Measurements from ENCODE around the gene RER1.

Gene RER1

DNA sequence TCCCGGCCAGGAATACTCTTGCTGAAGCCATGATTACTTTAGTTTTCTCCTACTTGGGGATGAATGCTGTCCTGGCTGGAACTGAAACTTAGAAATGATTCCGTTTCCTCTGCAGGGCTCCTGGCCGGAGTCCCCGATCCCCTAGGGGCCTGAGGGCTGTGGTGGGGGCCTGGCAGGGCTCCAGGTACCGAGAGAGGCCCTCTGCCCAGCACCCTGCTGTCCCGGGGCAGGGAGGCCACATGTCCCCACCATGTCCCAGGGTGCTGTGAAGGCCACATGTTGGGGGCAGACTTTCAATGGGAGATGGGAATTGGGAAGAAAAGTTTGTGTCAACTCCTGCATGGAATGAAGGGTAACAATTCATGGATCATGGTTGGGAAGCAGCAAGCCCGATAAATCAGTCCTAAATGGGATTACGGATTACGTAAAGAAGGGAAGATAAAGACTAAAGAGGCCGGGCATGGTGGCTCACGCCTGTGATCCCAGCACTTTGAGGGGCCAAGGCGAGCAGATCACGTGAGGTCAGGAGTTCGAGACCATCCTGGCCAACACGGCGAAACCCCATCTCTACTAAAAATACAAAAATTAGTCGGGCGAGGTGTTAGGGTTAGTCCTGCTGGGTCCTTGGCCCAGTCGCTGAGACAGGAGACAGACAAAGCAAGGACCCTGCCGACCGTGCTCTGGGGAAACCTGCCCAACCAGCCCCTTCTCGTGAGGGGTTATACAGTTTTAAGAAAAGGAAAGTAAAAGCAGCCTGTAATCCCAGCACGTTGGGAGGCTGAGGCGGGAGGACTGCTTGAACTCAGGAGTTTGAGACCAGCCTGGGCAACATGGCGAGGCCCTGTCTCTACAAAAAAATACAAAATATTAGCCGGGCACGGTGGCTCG, 37.8 kb upstream of the RER1 start:
- DNase-seq (ENCODE audit: low read depth in 2 of 2), result no peak

DNA sequence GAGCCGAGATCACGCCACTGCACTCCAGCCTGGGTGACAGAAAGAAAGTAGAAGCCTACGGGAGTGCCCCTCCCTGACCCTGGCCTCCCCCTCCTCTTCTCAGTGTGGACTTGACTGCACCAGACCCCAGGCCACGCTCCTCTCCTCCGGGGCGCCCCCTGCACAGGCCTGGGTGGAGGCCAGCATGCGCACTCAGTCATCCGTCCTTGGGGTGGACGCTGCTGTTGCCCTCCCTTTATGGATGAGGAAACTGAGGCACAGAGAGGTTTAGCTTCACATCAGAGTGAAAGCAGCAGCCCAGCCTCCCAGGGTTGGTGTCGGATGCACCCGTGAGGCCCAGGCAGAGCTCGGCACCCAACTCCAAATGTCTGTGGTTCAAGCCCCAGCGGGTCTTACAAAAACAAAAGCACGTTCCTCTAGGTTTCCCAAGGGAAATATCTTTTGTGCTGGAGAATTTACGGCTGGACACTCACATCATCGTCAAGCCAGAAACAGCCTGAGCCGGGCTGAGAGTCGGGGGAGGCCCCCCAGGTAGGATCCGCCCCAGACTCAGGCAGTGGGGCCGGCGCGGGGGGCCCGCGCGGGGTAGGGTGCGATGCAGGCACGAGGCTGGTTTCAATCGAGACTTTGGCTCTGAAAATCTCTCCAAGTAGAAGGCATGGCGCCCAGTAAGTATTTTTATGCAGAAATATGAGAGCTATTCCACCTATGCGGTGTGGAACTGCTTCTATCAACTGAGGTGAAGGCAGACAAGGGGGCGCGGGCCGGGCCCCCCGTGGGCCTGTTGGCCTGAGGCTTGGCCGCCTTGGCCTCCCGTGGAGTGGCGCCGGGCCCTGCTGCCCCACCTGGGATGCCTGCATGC, 36.9 kb upstream of the RER1 start:
- DNase-seq (ENCODE audit: low read depth in 2 of 2), result no peak

DNA sequence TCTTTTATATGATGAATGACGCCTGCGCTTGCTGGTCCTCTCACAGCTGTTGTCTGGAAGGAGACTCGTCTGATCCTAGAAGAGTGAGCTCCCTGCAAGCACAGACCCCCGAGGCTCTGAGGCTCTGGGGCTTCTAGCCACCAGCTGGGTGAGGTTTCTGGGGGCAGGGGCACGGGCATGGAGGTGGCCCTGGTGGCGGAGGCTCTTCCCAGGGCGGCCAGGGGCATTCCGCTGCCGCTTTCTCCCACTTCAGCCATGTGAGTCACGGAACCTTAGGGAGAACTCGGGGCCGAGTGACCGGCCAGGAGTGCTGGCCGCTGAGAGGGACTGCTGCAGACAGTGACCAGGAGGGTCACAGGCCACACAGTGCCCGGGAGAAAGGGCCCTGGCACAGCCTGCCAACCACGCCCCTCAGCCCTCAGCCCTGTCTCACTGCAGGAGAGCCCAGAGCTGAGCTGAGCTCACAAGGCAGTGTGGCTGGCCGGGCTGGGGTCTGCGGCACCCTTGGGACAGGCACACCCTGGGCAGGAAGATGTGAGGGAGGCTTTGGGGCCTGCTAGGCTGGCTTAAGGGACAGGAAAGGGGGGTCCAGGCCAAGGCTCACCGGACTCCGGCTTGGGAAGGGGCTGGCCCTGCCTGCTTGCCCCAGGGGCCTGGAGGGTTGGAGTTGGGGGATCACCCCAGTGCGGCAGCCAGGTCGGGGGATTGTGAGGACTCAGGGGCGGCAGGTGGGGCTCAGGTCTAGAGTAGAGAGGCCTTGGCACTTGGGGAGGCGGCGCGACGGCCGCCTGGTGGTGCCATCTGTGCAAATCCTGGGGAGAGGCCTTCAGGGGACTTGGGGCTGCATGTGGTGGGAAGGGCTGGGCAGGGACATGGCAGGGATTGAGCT, 36.0 kb upstream of the RER1 start:
- DNase-seq (ENCODE audit: low read depth in 2 of 2), result no peak

DNA sequence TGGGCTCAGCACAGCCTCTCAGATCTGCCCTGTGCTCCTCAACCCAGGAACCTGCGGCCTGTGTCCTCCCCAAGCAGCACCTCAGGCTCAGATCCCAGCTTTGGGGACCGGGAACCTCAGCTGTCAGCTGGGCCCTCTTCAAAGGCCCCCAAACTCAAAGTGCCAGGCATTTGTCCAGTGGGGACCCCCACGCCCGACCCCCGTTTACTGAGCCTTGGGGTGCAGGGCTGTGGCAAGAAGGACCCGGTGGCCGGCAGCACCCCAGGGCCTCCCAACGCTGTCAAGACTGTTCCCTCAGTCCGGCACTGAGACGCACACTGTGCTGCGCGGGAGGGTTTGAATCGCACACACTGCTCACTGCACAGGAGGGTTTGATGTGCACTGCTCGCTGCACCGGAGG, 35.2 kb upstream of the RER1 start:
- no peak for DNase-seq (ENCODE audit: low read depth in 2 of 2)

DNA sequence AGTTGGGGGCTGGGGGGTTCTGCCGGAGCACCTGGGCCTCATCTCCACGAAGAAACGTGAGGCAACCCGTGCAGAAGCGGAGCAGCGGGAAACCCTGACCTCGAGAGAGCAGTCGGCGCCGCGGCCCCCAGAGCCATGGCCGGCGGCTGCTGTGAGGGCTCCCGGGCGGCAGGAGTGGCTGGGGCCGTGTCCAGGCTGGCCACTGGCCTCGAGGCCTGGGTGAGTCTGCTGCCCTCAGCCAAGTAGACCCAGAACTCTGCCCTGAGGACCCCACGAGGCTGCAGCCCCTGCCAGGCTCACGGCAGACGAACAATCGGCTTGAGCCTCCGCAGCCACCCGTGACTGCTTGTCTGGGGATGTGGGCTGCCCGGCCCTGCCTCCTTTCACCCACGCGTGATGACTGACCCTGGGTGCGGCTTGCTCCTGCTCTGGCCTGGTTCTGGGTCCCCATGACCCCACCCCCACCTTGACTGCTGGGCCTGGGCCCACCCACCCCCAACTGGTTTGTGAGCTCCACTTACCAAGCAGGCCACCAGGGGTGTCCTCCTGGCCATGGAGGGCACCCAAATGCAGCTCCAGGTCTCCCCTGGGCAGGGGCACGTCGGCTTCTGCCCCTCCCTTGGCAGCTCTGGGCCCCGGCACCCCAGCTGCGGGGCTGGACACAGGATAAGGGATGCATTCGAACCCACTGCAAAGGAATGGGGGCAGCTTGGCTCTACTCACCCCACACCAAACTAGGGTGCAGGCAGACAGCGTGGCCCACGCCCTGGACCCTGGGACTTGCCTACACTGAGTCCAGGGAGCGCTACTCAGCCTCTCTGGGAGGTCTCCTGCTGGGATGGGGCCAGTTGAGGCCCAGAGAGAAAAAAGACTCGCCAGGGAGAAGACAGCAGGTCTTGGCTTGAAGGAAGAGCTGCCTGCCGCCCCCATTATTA, 34.5 kb upstream of the RER1 start:
- no peak for DNase-seq (ENCODE audit: low read depth in 2 of 2)

DNA sequence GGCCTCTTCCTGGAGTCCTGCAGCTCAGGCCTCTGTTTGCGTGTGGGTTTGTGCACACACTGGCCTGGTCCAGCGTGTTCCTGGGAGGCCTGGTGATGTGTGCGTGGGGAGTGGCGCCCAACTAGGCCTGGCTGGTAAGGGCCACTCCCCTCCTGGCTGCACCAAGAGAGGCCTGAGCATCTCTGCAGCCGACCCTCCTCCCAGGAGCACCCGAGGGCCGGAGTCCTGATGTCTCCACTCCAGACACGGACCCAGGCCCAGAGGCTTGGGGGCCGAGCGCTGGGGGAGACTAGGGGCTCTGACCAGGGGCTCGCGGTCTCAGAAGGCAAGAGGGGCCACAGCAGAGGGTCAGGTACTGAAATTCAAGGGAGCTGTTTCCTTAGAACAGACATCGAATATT, 33.6 kb upstream of the RER1 start:
- no peak for DNase-seq (ENCODE audit: low read depth in 2 of 2)

DNA sequence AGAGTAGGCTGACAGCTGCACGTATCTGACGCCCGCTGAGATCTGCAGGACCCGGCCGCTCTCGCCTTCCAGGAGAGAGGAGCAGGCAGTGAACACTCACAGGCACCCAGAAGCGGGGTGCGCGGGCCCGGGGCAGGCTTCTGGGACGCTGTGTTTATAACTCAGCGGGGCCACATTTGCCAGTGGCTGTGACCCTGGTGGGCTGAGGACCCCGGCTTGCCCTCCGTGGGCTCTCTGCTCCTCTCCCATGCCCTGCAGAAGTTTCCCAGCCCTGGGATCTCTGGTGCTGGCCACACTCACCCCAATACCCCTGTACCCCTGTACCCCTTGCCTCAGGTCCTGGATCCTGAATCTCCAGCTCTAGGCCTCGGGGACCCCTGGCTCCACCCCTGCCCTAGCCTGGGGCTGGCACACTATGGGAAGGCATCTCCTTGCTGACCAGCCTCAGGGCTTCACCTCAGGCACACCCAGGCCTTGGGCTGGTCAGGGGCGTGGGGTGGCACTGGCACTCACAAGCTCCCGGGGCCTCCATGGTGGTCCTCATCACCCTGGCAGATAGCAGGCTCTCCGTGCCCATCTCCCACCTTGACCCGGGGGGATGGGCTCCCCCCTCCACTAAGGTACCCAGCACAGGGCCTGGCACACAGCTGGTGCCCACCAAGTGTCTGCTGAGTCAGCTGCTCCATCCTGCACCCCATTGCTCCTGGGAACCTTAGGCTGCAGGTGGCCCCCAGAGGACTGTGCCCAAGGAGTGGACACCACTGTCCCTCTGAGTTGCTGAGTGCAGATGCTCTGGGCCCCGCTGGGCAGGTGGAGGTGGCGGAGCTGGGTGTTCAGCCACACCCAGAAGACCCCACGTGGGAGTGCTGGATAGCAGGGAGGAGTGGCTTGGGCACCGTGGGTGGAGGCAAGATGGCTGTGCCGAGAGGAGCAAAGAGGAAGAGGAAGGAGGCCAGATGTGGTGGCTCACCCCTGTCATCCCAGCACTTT, 32.7 kb upstream of the RER1 start:
- DNase-seq (ENCODE audit: low read depth in 2 of 2), result no peak

DNA sequence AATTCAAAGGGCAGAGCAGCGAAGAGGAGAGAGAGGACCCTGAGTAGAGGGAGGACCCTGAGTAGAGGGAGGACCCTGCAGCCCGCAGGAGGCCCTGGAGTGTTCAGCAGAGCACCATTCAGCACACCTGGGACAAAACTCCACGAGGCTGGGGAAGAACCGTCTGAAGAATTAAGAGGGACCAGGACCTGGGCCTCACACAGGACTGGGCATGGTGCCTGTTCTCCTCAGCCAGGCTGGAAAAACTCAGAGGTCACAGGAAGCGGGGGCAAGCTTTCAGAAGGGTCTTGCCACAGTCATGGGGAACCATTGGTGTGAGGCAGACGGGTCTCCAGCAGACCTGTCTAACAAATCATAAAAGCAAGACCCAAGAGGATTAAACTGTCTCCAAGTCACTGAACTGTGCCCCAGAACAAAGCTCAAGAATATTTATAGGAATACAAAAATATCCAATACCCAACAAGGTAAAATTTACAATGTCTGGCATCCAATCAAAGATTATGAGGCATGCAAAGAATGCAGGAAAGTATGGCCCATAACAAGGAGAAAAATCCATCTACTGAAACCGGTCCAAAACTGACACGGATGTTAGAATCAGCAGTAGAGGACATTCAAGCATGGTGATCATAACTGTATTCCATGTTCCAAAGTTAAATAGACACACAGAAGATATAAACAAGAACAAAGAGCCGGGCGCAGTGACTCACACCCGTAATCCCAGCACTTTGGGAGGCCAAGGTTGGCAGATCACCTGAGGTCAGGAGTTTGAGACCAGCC, 30.9 kb upstream of the RER1 start:
- DNase-seq (ENCODE audit: low read depth in 2 of 2), result no peak

DNA sequence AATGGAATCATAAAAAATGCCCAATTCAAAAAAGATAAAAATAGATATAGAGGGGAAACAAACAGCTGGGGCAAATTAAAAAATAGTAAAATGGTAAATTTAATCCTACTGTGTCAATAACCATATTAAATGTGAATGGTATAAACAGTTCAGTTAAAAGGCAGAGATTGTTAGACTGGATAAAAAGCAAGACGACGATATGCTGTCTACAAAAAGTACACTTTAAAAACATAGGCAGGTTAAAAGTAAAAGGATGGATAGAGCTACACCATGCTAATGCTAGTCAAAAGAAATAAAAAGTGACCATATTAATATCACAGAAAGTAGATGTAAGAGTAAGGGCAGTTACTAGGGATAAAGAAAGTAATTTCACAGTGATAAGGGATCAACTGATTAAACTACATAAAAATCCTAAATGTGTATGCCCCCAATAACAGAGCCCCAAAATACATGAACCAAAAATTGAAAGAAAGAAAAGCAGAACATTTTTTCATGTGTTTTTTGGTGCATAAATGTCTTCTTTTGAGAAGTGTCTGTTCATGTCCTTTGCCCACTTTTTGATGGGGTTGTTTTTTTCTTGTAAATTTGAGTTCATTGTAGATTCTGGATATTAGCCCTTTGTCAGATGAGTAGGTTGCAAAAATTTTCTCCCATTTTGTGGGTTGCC, 27.7 kb upstream of the RER1 start:
- no peak for DNase-seq (ENCODE audit: low read depth in 2 of 2)

DNA sequence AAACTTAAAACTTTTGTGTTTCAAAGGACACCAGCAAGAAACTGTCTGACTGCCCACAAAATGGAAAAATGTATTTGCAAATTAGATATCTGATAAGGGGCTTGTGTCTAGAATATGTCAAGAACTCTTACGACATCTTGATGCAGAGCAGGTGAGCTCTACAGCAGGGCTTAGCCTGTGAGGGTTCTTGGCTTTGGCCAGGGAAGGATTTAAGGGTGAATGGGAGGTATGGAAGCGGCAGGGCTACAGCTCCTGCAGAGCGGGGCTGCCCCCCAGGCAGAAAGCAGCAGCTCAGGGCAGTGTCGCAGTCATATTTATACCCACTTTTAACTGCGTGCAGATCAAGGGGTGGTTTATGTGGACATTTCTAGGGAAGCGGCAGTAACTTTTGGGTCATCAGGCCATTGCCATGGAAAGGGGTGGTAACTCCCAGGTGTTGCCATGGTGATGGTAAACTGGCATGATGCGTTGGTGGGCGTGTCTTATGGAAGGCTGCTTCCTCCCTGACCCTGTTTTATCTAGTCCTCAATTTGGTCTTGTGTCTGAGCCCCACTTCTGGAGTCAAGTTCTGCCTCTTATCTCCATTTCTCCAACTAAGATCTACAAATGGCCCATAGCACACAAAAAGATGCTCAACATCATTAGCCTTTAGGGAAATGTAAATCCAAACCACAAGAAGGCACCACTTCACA, 23.4 kb upstream of the RER1 start:
- no peak for DNase-seq (ENCODE audit: low read depth in 2 of 2)

DNA sequence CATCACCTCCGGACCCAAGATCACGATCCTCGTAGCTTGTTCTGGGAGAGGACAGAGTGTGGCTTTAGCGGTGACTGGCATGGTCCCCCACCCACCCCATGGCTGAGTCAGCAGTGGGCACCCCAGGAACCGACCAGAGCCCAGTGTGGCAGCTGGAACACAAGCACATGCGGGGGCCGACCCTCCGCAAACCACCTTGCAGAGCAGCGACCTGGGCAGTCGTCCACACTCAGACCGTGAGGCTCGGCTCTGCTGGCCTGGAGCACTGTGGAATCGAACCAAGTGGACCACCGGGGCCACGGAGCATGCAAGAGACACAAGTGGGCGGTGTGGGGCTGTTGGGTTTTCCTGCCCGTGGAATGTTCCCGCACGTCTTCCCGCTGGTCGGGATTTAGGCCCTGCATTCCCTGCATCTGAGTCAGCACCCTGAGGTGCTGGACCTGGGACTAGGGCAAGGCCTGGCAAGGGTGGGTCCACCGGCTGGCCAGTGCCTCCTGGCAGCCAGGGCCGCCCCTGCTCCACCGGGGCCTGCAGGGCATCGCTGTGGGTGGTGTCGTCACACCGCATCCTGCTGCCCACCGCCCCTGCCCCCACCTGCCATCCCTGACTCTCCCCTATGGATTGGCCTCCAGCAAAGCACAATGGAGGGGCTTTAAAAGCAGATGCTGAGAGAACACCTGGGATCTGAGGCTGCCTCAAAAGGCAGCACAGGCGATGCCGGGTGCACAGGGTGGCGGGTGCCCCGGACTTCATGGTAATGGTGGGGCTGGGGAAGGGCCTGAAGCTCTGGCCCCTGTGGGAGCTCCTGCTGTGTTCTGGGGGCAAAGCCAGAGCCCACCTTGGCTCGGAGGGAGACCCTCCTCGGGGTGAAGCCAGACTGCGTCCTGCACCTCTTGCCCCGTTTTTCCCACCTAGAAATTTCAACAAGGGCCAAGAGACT, 18.8 kb upstream of the RER1 start:
- DNase-seq (ENCODE audit: low read depth in 2 of 2), result no peak

DNA sequence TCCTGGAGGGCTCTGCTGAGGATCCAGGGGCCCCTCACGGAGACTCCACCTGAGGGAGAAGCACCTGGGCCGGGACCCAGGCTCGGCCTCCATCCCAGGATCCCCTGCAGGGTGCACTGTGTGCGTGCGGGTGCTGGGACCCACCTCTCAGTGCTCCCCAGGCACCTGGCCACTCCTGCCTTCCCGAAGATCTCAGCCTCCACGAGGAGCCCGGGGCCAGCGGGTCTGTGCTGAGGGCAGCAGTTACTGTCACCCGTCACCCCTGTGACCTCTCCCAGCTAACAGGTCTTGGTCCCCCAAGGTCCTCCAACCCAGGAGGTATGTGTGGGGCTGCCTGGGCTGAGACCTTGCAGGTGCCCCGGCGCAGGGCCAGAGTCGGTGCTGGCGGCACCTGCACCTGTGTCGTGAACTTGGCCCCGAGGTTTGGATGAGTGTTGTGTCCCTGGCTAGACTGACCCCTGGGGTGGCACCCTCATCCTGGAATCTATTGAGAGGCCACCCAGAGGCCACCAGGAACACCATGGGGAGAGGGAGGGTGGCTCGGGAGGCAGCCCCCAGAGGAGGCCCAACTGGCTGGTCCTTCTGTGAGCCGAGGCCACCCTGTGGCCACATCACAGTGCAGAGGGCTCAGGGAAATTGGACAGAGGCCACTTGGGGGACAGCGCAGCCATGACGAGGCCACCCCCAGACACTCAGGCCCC, 17.9 kb upstream of the RER1 start:
- no peak for DNase-seq (ENCODE audit: low read depth in 2 of 2)

DNA sequence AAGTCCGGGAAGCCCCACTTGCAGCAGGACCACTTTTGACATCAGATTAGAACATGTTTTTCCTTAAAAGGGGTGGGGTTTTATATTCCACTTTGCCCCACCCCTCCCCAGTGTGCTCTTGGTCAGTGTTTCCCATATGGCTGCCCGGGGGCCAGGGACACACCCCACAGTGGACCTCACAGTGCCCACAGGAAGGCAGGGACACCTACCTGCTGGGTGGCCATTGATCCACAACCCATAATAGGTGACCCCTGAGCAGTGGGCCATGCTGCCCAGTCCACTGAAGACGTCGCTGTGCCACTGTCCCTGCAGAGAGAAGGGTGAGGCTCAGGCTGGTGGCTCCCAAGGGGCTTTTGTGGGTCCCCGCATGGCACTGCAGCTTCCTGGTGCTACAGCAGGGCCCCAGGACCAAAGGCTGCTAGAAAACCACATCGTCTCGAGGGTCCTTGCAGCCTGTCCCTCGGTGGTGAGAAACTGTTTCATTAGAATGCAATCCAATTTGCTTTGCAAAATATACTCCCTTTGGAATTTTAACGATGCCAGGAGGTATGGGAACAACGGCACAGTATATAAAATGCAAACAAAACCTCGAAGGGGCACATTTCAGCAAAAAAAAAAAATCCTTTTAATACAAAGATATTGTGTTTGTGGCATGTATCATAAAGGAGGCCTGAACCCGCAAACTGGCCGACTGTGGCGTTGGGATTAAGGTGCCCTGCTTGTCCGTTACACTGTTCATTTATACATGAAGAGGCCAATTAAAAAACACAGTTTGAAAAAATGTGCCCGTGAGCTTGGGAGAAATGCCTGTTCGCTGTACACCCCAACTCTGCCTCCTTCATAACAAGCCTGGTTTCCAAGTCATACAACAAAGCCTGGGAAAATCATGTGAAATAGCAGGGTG, 17.1 kb upstream of the RER1 start:
- DNase-seq (ENCODE audit: low read depth in 2 of 2), result no peak

DNA sequence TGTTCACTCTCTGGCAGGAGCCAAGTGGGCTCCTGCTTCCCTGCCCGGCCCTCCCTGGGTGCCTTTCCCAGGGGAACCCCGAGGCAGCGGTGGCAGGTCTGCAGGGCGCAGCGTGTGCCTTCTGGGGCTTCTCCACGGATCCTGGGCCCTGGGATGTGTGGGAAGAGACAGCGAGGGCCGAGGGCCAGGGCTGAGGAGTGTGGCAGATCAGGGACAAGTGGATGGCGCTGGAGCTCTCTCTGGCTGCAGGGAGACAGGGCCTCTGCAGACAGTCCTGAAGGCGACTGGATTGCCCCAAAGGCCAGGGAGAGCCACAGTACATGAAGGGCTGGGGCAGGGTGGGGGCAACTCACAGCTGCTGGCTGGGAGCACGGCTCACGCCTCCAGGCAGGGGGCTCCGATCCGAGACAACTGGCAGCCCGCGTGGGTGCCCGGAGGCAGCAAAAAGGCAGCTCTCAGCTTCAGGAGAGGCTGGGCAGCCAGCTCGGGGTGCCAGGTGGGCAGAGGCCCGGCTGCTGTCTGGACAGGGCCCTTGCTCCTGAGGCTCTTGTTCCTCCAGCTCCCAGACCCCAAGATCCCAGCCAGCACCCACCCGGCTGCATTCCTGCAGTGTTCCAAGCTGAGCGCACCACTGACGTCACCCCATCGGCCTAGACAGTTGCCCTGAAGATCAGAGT, 16.3 kb upstream of the RER1 start:
- no peak for DNase-seq (ENCODE audit: low read depth in 2 of 2)

All from stimulated activated CD4-positive, alpha-beta T cell treated with anti-CD3 and anti-CD28 coated beads, Interleukin-12 subunit alpha, Interleukin-12 subunit beta, amount 100 ng/mL, for 24 hours (primary cell).